OCI-LY1 (cell line): ENCODE measurements around the gene EML2.

Experiments used
- CTCF ChIP-seq: fragments of 200-600 bp; sonication (generic), shearing (Covaris generic); IDR thresholded peaks from 2 replicates; pipeline ENCODE4 v1.5.1; 2017; ENCODE audit warnings: mild to moderate bottlenecking, antibody characterized with exemption, low read length, moderate library complexity, mixed read lengths
- EZH2 ChIP-seq: fragments of 200-600 bp; sonication (generic), shearing (Covaris generic); IDR thresholded peaks from 2 replicates; pipeline ENCODE4 v1.8.0; 2017; ENCODE audit warnings: borderline replicate concordance, mixed run types, mild to moderate bottlenecking, antibody characterized with exemption, low read length, moderate library complexity, mixed read lengths

GRCh38 chr19:45595814-45596213 lies 43.4 kb downstream of the EML2 start:
- no peak for TF ChIP-seq CTCF
- no peak for TF ChIP-seq EZH2
